A549 (cell line): ENCODE results near the gene RPS8. TPM values are rescaled to one million over a fixed set of nuclear protein-coding genes. Genes with fewer than 3 reads are reported as not detected.

Source experiments
- ATAC-seq, 2 experiments: fragments of 200-7000 bp in 1 of 2; fragments of >200 bp in 1 of 2; cut with Nextera tagmentation in 1 of 2; cut with Tn5 transposase in 1 of 2; 3 replicates each; pipeline versions ENCODE4 v1.8.0 to v1.9.1; 2018 to 2020; ENCODE audit warnings: mild to moderate bottlenecking in 1 of 2, moderate library complexity in 1 of 2
- CTCF ChIA-PET: fragments of 300-600 bp; sonication (Branson Sonifier 250); formaldehyde crosslinking; extraction: SDS; loops from one replicate; lab custom pipeline; 2021; ENCODE audit warnings: antibody characterized with exemption, inconsistent platforms; lab: Yijun Ruan, JAX
- POLR2A ChIA-PET: fragments of 350-600 bp; formaldehyde crosslinking; extraction: SDS; loops from one replicate; lab custom pipeline; 2021; ENCODE audit warnings: antibody characterized with exemption, inconsistent platforms; lab: Yijun Ruan, JAX
- DNase-seq, 2 experiments: peaks; one replicate each; pipeline versions ENCODE4 v3.0.0 to v3.0.0-alpha.2; 2011 to 2016; ENCODE audit warnings: low read depth in 1 of 2, low spot score in 1 of 2
- FAIRE-seq: peaks from 2 replicates; lab custom pipeline; 2011; peaks lifted over from hg19 to GRCh38; lab: Jason Lieb, UNC
- H3K27ac ChIP-seq, 2 experiments: fragments of >200 bp; sonication (Bioruptor Twin); formaldehyde crosslinking; 3 replicates each; pipeline ENCODE4 v1.5.1; 2016 to 2017
- H3K4me1 ChIP-seq: fragments of >200 bp; sonication (Bioruptor Twin); formaldehyde crosslinking; 3 replicates; pipeline ENCODE4 v1.6.1; 2016
- H3K4me2 ChIP-seq: fragments of >200 bp; sonication (Bioruptor Twin); formaldehyde crosslinking; 3 replicates; pipeline ENCODE4 v1.6.1; 2016
- H3K4me3 ChIP-seq: fragments of >200 bp; sonication (Bioruptor Twin); formaldehyde crosslinking; 3 replicates; pipeline ENCODE4 v1.5.1; 2016
- H3K9me3 ChIP-seq: fragments of >200 bp; sonication (Bioruptor Twin); formaldehyde crosslinking; 3 replicates; pipeline ENCODE4 v1.6.1; 2016
- CHD4 ChIP-seq: fragments of 200-600 bp; sonication (generic); IDR thresholded peaks from 2 replicates; pipeline ENCODE4 v1.6.1; 2016; ENCODE audit warnings: antibody characterized with exemption, mild to moderate bottlenecking, borderline replicate concordance
- CTCF ChIP-seq: fragments of >200 bp; sonication (Bioruptor Twin); formaldehyde crosslinking; IDR thresholded peaks from 3 replicates; pipeline ENCODE4 v1.5.1; 2016
- EHMT2 ChIP-seq: fragments of 200-600 bp; sonication (generic); IDR thresholded peaks from 2 replicates; pipeline ENCODE4 v1.6.1; 2016; ENCODE audit warnings: antibody characterized with exemption, low read depth, mild to moderate bottlenecking, moderate library complexity
- EP300 ChIP-seq, 2 experiments: fragments of >200 bp; sonication (Bioruptor Twin); formaldehyde crosslinking; IDR thresholded peaks; 2 replicates in 1 of 2; 3 replicates in 1 of 2; pipeline ENCODE4 v1.6.1; 2016 to 2017
- ESRRA ChIP-seq: fragments of 150-350 bp; IDR thresholded peaks from 2 replicates; pipeline ENCODE4 v1.6.1; 2014; ENCODE audit warnings: mild to moderate bottlenecking, low read length, borderline replicate concordance
- HDAC2 ChIP-seq: fragments of 200-600 bp; sonication (generic); IDR thresholded peaks from 2 replicates; pipeline ENCODE4 v1.6.1; 2016
- HMGXB4 ChIP-seq: fragments of 250-450 bp; sonication (Bioruptor Pico); IDR thresholded peaks from 2 replicates; pipeline ENCODE4 v1.5.0; 2021; ENCODE audit warnings: mild to moderate bottlenecking, moderate library complexity, borderline replicate concordance
- KDM5A ChIP-seq: fragments of 200-600 bp; sonication (generic); IDR thresholded peaks from 2 replicates; pipeline ENCODE4 v1.6.1; 2016; ENCODE audit warnings: antibody characterized with exemption, mild to moderate bottlenecking
- MAX ChIP-seq: IDR thresholded peaks from 2 replicates; pipeline ENCODE4 v1.6.1; 2012
- NFE2L2 ChIP-seq: fragments of 150-350 bp; conservative IDR thresholded peaks from 2 replicates; pipeline ENCODE4 v1.6.1; 2014; ENCODE audit warnings: low read length
- NPAS2 ChIP-seq: fragments of 250-450 bp; sonication (Bioruptor Pico); IDR thresholded peaks from 2 replicates; pipeline ENCODE4 v1.8.0; 2022; ENCODE audit warnings: mild to moderate bottlenecking, moderate library complexity, borderline replicate concordance
- RAD21 ChIP-seq, 2 experiments: fragments of >200 bp in 1 of 2; sonication (Bioruptor Twin) in 1 of 2; formaldehyde crosslinking in 1 of 2; IDR thresholded peaks in 1 of 2; conservative IDR thresholded peaks in 1 of 2; 2 replicates in 1 of 2; 3 replicates in 1 of 2; pipeline ENCODE4 v1.6.1; 2012 to 2018; ENCODE audit warnings: inconsistent platforms in 1 of 2
- RARB ChIP-seq: fragments of 250-450 bp; sonication (Bioruptor Pico); IDR thresholded peaks from 2 replicates; pipeline ENCODE4 v1.8.0; 2021; ENCODE audit warnings: mild to moderate bottlenecking, moderate library complexity
- RCOR1 ChIP-seq: fragments of 150-350 bp; IDR thresholded peaks from 2 replicates; pipeline ENCODE4 v1.6.1; 2014; ENCODE audit warnings: antibody characterized with exemption, low read length, low read depth
- RNF2 ChIP-seq: fragments of 200-600 bp; sonication (generic); IDR thresholded peaks from 2 replicates; pipeline ENCODE4 v1.6.1; 2016; ENCODE audit warnings: low read depth, mild to moderate bottlenecking, antibody characterized with exemption, moderate library complexity, borderline replicate concordance
- SREBF2 ChIP-seq: fragments of 450-650 bp; IDR thresholded peaks from 2 replicates; pipeline ENCODE4 v1.6.1; 2014; ENCODE audit warnings: mild to moderate bottlenecking, moderate library complexity
- TP53 ChIP-seq: fragments of 250-450 bp; sonication (Bioruptor Pico); IDR thresholded peaks from 2 replicates; pipeline ENCODE4 v1.5.0; 2021; ENCODE audit warnings: mild to moderate bottlenecking, moderate library complexity
- USF2 ChIP-seq: fragments of 450-650 bp; IDR thresholded peaks from 2 replicates; pipeline ENCODE4 v1.6.1; 2014; ENCODE audit warnings: antibody characterized with exemption
- ZNF302 ChIP-seq: fragments of 250-450 bp; sonication (Bioruptor Pico); IDR thresholded peaks from 2 replicates; pipeline ENCODE4 v1.9.0; 2021; ENCODE audit warnings: inconsistent platforms, mild to moderate bottlenecking, moderate library complexity
- WGBS: methylation state at CpG from one replicate; pipeline ENCODE4 v1.1.6; 2017; ENCODE audit errors: missing lambda C conversion rate; 5-methylcytosine and 5-hydroxymethylcytosine counted together
- polyA plus RNA-seq, 4 experiments: library from polyadenylated mRNA; depleted of rRNA in 3 of 4; stranded (reverse); fragments of >200 nt; fragmentation: RNase III in 1 of 4; extraction: RNeasy Plus Mini Kit Qiagen cat#74134 plus additional on column Dnase treatment in 1 of 4; gene quantifications; 2 replicates in 3 of 4; 3 replicates in 1 of 4; pipeline ENCODE4 v1.2.3, GENCODE V29; 2011 to 2017

Gene RPS8
- polyA plus RNA-seq, 2 of the 4 experiments (the other 2 are of a cell fraction) = 1,577 to 1,820 TPM

- no peak for TF ChIP-seq USF2
Observed at GRCh38 chr1:44777547-44777946, 2.2 kb downstream of the RPS8 start (continued).

- Histone ChIP-seq H3K27ac (peak overlapping the region in 1 of 2 experiments; percentile 99; a peak in 3 of 6 replicates), H3K9me3 (no peaks in the 10 kb centered on the region), H3K4me2 (peak overlapping the region; percentile 91), H3K4me1 (peaks cover 22% of the 10 kb centered on the region), H3K4me3 (peak overlapping the region; percentile 96; the same call in 2 of the 3 replicates)
- CTCF ChIA-PET = interaction anchor here (0.8 to 1.6 kb wide), 8 partner anchors 8 to 49 kb away, joined by 3 to 4 read pairs (median 4); partner anchors contain the start of genes PLK3 and RNU5D-1
- POLR2A ChIA-PET = interaction anchor here (0.6 to 0.9 kb wide), 2 partner anchors 30 to 41 kb away, joined by 3 read pairs; no protein-coding TSS in a partner anchor
- ATAC-seq (no peak), FAIRE-seq (no peak), DNase-seq (no peak)
- 78% methylated on average over 12 of the region's 13 CpGs for WGBS
- TF ChIP-seq SREBF2 = no peak
- TF ChIP-seq HDAC2 = no peak
- no peak for TF ChIP-seq MAX
- TF ChIP-seq CTCF = no peak
- no peak for TF ChIP-seq EP300 (IDR thresholded peaks at IDR 0.05)
- no peak for TF ChIP-seq RNF2
- no peak for TF ChIP-seq KDM5A
- TF ChIP-seq ESRRA = no peak
- no peak for TF ChIP-seq TP53 (CRISPR knock-in tag)
- no peak for TF ChIP-seq EHMT2
- TF ChIP-seq RARB (CRISPR knock-in tag) = no peak
- TF ChIP-seq HMGXB4 = no peak
- no peak for TF ChIP-seq NFE2L2
- TF ChIP-seq ZNF302 (CRISPR knock-in tag) = no peak
- TF ChIP-seq CHD4 = no peak
- TF ChIP-seq NPAS2 (CRISPR knock-in tag) = no peak
- no peak for TF ChIP-seq RAD21 (conservative IDR thresholded peaks at IDR 0.05 in 1 of 2, IDR thresholded peaks at IDR 0.05 in 1 of 2)
- no peak for TF ChIP-seq RCOR1
Observed at GRCh38 chr1:44777969-44778635, 2.8 kb downstream of the RPS8 start.
